Activated CD4-positive, alpha-beta memory T cell treated with anti-CD3 and anti-CD28 coated beads for 36 hours (primary cell): ENCODE results near the gene DENND1A. TPM values are rescaled to one million over a fixed set of nuclear protein-coding genes. Genes with fewer than 3 reads are reported as not detected.
A peak's percentile ranks its signal among the peaks of the same experiment; 100 is the strongest.
"Not testable (repeated sequence)": the region's sequence is repeated elsewhere in the genome, so short reads cannot be mapped to it uniquely, and the experiment has no call there.

Experiments
- CTCF ChIA-PET: fragments of 350-600 bp; sonication (Branson Sonifier 250); formaldehyde crosslinking; loops from one replicate; lab custom pipeline; 2021; ENCODE audit warnings: antibody characterized with exemption, inconsistent platforms; lab: Charles Lee
- POLR2A ChIA-PET: fragments of 350-600 bp; sonication (Branson Sonifier 250); formaldehyde crosslinking; loops from one replicate; lab custom pipeline; 2021; ENCODE audit warnings: antibody characterized with exemption; lab: Charles Lee
- DNase-seq: peaks from one replicate; pipeline ENCODE4 v3.0.0-alpha.2; 2020
- H3K27ac Mint-ChIP-seq: one replicate; pipeline ENCODE4 v1.8.0; 2021; ENCODE audit warnings: mixed read lengths
- H3K27me3 Mint-ChIP-seq: one replicate; pipeline ENCODE4 v1.8.0; 2021; ENCODE audit warnings: mixed read lengths
- H3K36me3 Mint-ChIP-seq: one replicate; pipeline ENCODE4 v1.8.0; 2021; ENCODE audit warnings: mixed read lengths
- H3K4me1 Mint-ChIP-seq: one replicate; pipeline ENCODE4 v1.8.0; 2021; ENCODE audit warnings: low read depth, mixed read lengths
- H3K4me3 Mint-ChIP-seq: one replicate; pipeline ENCODE4 v1.8.0; 2021; ENCODE audit warnings: mild to moderate bottlenecking, mixed read lengths
- H3K9me3 Mint-ChIP-seq: one replicate; pipeline ENCODE4 v1.8.0; 2021; ENCODE audit warnings: mixed read lengths
- intact Hi-C: fragments of 100-400 bp; cut with micrococcal nuclease; formaldehyde crosslinking; loops from one replicate; pipeline ENCODE4 v1.15.1; 2023
- total RNA-seq, 2 experiments: library from RNA; stranded (reverse); gene quantifications; one replicate each; pipeline ENCODE4 v1.2.3, GENCODE V29; 2021

DENND1A gene, protein sequence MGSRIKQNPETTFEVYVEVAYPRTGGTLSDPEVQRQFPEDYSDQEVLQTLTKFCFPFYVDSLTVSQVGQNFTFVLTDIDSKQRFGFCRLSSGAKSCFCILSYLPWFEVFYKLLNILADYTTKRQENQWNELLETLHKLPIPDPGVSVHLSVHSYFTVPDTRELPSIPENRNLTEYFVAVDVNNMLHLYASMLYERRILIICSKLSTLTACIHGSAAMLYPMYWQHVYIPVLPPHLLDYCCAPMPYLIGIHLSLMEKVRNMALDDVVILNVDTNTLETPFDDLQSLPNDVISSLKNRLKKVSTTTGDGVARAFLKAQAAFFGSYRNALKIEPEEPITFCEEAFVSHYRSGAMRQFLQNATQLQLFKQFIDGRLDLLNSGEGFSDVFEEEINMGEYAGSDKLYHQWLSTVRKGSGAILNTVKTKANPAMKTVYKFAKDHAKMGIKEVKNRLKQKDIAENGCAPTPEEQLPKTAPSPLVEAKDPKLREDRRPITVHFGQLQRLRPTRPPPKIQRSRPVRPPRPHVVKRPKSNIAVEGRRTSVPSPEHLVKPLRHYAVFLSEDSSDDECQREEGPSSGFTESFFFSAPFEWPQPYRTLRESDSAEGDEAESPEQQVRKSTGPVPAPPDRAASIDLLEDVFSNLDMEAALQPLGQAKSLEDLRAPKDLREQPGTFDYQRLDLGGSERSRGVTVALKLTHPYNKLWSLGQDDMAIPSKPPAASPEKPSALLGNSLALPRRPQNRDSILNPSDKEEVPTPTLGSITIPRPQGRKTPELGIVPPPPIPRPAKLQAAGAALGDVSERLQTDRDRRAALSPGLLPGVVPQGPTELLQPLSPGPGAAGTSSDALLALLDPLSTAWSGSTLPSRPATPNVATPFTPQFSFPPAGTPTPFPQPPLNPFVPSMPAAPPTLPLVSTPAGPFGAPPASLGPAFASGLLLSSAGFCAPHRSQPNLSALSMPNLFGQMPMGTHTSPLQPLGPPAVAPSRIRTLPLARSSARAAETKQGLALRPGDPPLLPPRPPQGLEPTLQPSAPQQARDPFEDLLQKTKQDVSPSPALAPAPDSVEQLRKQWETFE
- 10 to 100 TPM; 17.3 to 18.0 TPM for total RNA-seq

DNA sequence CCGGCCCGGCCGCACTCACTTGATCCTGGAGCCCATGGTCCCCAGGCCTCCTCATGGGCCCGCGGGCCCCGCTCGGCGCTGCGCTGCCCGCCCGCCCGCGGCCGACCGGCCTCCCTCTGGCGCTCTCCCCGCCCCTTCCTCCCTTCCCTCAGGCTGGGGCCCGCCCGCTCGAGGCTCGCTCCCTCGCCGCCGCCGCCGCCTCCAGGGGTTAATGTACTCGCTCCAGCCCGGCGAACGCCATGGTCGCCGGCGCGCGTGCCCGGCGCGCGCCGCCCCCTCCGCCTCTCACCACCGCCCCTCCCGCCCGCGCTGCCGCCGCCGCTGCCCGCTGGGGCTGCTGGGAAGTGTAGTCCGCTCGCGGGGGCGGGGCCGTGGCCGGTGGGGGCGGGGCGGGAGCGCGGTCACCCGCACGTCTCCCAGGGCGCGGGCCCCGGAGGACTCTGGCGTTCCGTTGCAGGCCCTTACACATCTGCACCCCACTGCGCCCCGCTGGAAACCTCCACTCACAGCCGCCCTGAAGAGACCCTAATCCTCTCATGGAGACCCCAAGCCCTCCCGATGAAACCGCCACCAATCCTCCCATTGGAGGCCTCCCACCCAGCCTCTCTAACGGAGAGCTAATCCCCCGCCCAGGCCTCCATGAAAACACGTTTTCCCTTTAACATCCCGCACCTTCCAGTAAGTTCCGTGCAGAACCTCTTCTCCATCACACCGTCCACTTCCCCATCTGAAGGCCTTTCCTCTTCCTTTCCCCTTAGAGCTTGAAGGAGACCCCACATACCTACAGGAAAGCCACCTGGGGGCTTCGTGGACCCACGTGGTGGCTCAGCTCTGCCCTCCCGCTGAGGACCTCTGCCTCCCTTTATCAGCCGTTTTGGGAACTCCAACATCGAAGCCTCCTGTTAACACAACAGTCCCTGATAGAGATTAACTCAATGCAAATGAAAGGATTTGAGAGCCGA, at the start of gene DENND1A:
Gene DENND1A, minus strand, starts transcription at position 257 of the 962 bp plus-strand sequence. Its CDS starts 221 bp downstream, at position 36.
- intact Hi-C loops = loop anchor here (5.0 to 10.0 kb wide), 4 partner anchors 67 to 485 kb away; partner anchors contain the start of gene PSMB7
- peak within 1 kb of the TSS; percentile 81 for H3K4me3 Mint-ChIP-seq
- CTCF ChIA-PET = interaction anchor here (1.6 kb wide), 1 partner anchor 10 kb away, joined by 4 read pairs; no protein-coding TSS in a partner anchor
- H3K27me3 Mint-ChIP-seq = peaks cover 4% of the 10 kb centered on the region
- POLR2A ChIA-PET = no interaction called here
- DNase-seq = peak; percentile 94
- H3K4me1 Mint-ChIP-seq = peaks cover 32% of the 10 kb centered on the region
- H3K9me3 Mint-ChIP-seq = no peaks in the 10 kb centered on the region
- H3K36me3 Mint-ChIP-seq = peaks cover 2% of the 10 kb centered on the region
- H3K27ac Mint-ChIP-seq = peak within 1 kb of the TSS; percentile 65

DNA sequence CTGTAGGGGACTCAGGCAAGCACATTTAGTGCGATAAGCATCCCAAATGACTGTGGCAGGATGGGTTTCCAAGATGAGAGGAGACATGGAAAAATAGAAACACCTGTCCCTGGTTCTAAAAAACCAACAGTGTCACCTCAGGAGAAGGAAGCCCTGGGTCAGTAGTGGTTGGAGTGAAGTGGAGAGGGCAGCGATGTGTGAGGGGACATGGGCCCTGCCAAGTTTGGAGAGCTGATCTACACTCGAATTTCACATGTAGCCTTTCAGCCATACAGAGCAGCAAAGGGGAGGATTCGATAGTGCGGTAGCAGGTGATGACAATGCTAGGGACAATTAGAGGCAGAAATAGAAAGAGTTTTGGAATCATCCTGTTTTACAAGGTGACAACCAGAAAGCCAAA, 49.1 kb upstream of the DENND1A start:
- Mint-ChIP-seq H3K36me3 (no peaks in the 10 kb centered on the region), H3K4me1 (no peaks in the 10 kb centered on the region), H3K4me3 (no peak overlapping the region), H3K9me3 (no peaks in the 10 kb centered on the region), H3K27me3 (peaks cover 21% of the 10 kb centered on the region), H3K27ac (no peak overlapping the region)
- CTCF ChIA-PET = no interaction called here
- intact Hi-C loops = no loop called here
- no peak for DNase-seq
- POLR2A ChIA-PET = no interaction called here

DNA sequence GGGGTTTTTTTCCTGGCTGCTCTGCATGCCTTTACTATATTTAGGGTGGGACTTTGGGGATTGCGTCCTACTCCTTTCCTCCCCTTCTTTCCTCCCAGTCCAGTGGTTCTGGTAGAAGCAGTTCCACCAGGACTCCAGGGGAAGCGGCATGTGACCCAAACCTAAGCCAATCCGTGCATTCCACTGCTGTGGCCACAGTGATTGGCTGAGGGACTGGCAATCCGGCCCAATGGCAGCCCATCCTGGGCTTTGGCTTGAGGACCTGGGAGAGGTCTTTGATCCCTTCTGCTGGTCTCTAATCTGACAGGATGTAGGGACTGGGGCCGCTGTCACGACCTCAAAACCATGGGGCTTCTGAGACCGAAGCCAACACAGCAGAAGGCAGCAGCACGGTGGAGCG, 46.7 kb upstream of the DENND1A start:
- CTCF ChIA-PET, H3K27ac Mint-ChIP-seq, H3K4me3 Mint-ChIP-seq, H3K36me3 Mint-ChIP-seq, POLR2A ChIA-PET, H3K9me3 Mint-ChIP-seq, intact Hi-C loops, H3K4me1 Mint-ChIP-seq, DNase-seq: not testable (repeated sequence)
- peaks cover 21% of the 10 kb centered on the region for H3K27me3 Mint-ChIP-seq

DNA sequence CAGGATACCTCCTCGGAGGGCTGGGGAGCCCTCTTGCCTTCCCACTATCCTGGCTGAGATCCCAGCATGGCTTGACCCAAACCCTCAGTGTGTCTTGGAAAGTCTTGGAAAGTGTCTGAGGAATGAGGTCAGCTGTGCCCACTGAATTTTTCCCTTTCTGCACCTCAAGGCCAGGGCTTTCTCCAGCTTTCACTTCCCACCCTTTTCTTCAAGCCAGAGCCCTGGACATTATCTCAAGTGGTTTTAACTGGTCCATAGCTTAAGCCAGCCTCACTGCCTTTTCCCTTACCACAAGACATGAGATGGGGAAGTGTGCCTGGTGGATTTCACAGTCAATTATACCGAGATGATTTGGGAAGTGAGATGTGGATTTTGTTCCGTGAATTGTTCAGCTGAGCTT, 45.9 kb upstream of the DENND1A start:
- DNase-seq = no peak
- ChIA-PET POLR2A (no interaction called here), CTCF (no interaction called here)
- no peak overlapping the region for H3K27ac Mint-ChIP-seq
- H3K27me3 Mint-ChIP-seq = peaks cover 19% of the 10 kb centered on the region
- no peak overlapping the region for H3K4me3 Mint-ChIP-seq
- intact Hi-C loops = loop anchor here (2.0 kb wide), 1 partner anchor 15 kb away; no protein-coding TSS in a partner anchor
- no peaks in the 10 kb centered on the region for H3K9me3 Mint-ChIP-seq
- H3K36me3 Mint-ChIP-seq = no peaks in the 10 kb centered on the region
- H3K4me1 Mint-ChIP-seq = no peaks in the 10 kb centered on the region

DNA sequence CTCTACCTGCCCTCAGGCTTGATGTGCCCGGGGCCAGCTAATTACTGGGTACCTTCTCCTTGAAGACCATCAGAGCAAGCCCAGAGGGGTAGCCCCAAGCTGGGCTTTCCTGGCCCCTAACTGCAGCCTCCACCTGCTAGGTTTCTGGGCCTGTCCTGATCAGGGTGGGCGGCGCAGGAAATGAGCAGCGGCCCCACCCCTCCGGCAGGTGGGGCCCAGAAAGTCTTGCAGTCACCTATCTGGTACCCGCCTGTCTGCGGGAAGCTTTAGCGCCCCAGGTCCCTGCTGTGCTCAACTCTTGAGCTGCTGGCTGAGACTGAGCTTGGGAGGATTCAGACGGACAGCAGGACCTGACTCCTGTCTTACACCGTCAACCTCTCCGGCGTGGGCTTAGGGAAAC, 44.5 kb upstream of the DENND1A start:
- POLR2A ChIA-PET = no interaction called here
- H3K4me1 Mint-ChIP-seq = no peaks in the 10 kb centered on the region
- H3K36me3 Mint-ChIP-seq = no peaks in the 10 kb centered on the region
- H3K27ac Mint-ChIP-seq = no peak overlapping the region
- CTCF ChIA-PET = no interaction called here
- intact Hi-C loops = loop anchor here (2.0 kb wide), 1 partner anchor 16 kb away; no protein-coding TSS in a partner anchor
- H3K27me3 Mint-ChIP-seq = peaks cover 11% of the 10 kb centered on the region
- no peak overlapping the region for H3K4me3 Mint-ChIP-seq
- no peaks in the 10 kb centered on the region for H3K9me3 Mint-ChIP-seq
- no peak for DNase-seq

DNA sequence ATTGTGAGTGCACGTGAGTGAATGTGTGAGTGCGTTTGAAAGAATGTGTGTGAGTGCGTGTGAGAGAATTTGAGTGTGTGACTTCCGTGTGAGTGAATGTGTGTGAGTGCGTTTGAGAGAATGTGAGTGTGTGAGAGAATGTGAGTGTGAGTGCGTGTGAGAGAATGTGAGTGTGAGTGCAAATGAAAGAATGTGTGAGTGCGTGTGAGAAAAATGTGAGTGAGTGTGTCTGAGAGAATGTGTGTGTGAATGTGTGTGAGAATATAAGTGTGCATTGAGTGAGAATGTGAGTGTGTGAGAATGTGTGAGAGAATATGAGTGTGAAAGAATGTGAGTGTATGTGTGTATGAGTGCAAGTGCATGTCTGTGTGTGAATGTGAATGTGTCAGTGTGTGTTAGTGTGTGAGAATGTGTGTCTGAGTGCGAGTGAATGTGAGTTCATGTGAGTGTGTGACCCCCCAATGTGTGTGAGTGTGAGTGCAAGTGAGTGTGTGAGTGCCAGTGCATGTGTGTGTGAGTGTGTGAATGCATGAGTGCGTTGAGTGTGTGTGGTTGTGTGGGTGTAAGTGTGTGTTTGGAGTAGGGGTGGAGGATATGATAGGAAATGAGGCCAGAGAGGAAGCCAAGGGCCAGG, 43.8 kb upstream of the DENND1A start:
- H3K27me3 Mint-ChIP-seq = peaks cover 7% of the 10 kb centered on the region
- no peak for DNase-seq
- ChIA-PET CTCF (no interaction called here), POLR2A (no interaction called here)
- no peaks in the 10 kb centered on the region for H3K36me3 Mint-ChIP-seq
- H3K4me1 Mint-ChIP-seq = no peaks in the 10 kb centered on the region
- H3K27ac Mint-ChIP-seq = no peak overlapping the region
- no peak overlapping the region for H3K4me3 Mint-ChIP-seq
- intact Hi-C loops = loop anchor here (2.0 kb wide), 1 partner anchor 17 kb away; no protein-coding TSS in a partner anchor
- no peaks in the 10 kb centered on the region for H3K9me3 Mint-ChIP-seq

DNA sequence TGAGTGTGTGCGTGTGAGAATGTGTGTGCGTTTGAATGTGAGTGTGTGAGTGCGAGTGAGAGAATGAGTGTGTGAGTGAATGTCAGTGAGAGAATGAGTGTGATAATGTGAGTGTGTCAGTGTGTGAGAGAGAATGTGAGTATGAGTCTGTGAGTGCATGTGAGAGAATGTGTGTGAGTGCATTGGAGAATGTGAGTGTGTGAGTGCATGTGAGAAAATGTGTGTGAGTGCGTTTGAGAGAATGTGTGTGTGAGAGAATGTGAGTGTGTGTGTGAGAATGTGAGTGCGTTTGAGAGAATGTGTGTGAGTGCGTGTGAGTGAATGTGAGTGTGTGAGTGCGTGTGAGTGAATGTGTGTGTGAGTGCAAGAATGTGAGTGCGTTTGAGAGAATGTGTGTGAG, 42.7 kb upstream of the DENND1A start:
- Mint-ChIP-seq H3K27me3 (peaks cover 10% of the 10 kb centered on the region), H3K9me3 (no peaks in the 10 kb centered on the region), H3K27ac (no peak overlapping the region), H3K4me1 (no peaks in the 10 kb centered on the region), H3K36me3 (no peaks in the 10 kb centered on the region), H3K4me3 (no peak overlapping the region)
- DNase-seq = no peak
- intact Hi-C loops = no loop called here
- ChIA-PET CTCF (no interaction called here), POLR2A (no interaction called here)

DNA sequence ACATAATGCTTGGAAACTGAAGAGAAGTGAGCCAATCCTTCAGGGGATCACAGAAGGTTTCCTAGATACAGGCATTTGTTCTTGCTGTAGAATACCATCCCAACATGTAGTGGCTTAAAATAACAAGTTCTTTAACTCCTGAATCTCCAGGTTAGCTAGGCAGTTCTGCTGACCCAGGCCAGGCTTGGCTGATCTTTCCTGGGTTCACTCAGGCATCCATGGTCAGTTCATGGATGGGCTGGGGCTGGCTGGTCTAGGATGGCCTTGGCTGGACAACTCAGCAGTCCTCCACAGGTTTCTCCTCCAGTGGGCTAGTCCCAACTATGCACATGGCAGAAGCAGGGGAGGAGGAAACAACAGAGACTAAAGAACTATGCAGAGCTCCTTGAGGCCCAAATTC, 37.4 kb upstream of the DENND1A start:
- Mint-ChIP-seq H3K9me3 (no peaks in the 10 kb centered on the region), H3K27ac (no peak overlapping the region), H3K27me3 (peaks cover 33% of the 10 kb centered on the region), H3K4me3 (no peak overlapping the region), H3K36me3 (no peaks in the 10 kb centered on the region), H3K4me1 (no peaks in the 10 kb centered on the region)
- no peak for DNase-seq
- ChIA-PET CTCF (no interaction called here), POLR2A (no interaction called here)
- intact Hi-C loops = no loop called here

DNA sequence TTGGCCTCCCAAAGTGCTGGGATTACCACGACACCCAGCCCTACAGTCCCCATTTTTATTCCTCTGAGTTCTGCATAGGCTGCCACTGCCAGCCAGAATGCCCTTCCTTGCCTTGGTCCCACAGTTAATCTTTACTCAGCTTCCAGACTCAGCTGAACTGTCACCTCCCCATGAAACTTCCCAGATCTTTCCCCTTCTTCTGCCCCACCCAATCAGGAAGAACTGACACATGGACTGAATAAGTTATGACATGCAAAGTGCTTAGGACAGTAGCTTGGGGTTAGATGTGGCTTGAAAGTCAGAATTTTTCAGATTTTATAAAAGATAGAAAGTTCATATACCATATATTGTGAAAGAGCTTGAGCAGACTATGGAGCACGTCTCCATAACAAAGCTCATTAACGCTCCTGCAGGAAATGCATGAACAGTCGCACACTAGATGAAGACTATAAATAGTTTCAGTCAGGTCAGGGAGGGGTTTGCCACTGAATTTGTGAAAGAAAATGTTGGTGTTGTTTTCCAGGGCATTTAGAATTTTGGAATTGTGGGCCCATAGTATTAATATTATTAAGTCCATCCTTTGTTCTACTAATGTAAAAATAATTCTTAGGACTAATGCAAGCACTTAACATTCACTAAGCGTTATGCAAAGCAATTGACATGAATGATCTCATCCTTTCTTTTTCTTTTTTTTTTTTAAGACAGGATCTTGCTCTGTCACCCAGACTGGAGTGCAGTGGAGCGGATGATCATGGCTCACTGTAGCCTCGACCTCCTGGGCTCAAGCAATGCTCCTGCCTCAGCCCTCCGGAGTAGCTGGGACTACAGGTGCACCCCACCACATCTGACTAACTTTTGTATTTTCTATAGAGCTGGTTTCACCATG, 36.1 kb upstream of the DENND1A start:
- Mint-ChIP-seq H3K27me3 (peaks cover 35% of the 10 kb centered on the region), H3K4me1 (no peaks in the 10 kb centered on the region), H3K27ac (no peak overlapping the region), H3K4me3 (no peak overlapping the region), H3K9me3 (no peaks in the 10 kb centered on the region), H3K36me3 (no peaks in the 10 kb centered on the region)
- ChIA-PET CTCF (interaction anchor here (0.7 kb wide), 1 partner anchor 424 kb away, joined by 3 read pairs; no protein-coding TSS in a partner anchor), POLR2A (no interaction called here)
- no peak for DNase-seq
- intact Hi-C loops = no loop called here

DNA sequence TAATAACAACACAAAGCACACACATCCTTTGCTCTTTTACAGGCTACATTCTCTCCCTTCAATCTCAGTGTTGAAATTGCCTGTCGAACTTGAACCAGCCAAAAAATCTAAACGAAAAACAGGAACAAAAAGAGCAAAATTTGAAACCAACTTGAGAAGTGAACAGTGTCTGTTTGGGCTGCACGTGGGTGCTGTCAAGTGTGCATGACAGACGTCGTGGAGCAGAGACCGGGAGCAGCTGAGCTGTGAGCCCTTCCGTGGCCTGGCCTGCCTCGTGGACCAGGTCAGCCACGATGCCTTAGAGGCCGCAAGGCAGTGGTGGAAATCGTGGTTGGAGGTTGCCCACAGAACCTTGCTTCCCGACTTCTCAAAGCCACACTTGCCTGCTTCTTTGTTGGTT, 34.8 kb upstream of the DENND1A start:
- POLR2A ChIA-PET = no interaction called here

More for the DNA sequence above, 34.8 kb upstream of the DENND1A start:
- H3K27ac Mint-ChIP-seq = no peak overlapping the region
- H3K9me3 Mint-ChIP-seq = no peaks in the 10 kb centered on the region
- no peaks in the 10 kb centered on the region for H3K4me1 Mint-ChIP-seq
- DNase-seq = no peak
- H3K36me3 Mint-ChIP-seq = no peaks in the 10 kb centered on the region
- CTCF ChIA-PET = no interaction called here
- H3K4me3 Mint-ChIP-seq = no peak overlapping the region
- peaks cover 35% of the 10 kb centered on the region for H3K27me3 Mint-ChIP-seq
- intact Hi-C loops = no loop called here
